Kidney (tissue), 14 donors: ENCODE measurements around the gene KLHL21. TPM values are rescaled to one million over a fixed set of nuclear protein-coding genes. Genes with fewer than 3 reads are reported as not detected.

ENCODE experiments used
- DNase-seq, 5 donors: peaks; one replicate each; pipeline ENCODE4 v3.0.0-alpha.2; 2013 to 2020
- FAIRE-seq: peaks from 2 replicates; lab custom pipeline; 2012; peaks lifted over from hg19 to GRCh38; lab: Jason Lieb, UNC
- H3K27ac ChIP-seq, 2 donors: one replicate each; pipeline ENCODE4 v1.7.0; 2013; ENCODE audit warnings: low read depth in 2 of 2, low read length in 2 of 2, inconsistent platforms in 1 of 2
- H3K27me3 ChIP-seq: one replicate; pipeline ENCODE4 v1.7.1; 2013; ENCODE audit warnings: low read length, inconsistent platforms; ENCODE audit not compliant: control insufficient read depth, insufficient read depth
- H3K36me3 ChIP-seq, 3 donors: one replicate each; pipeline versions ENCODE4 v1.7.0 to v1.7.1; 2013; ENCODE audit warnings: low read length in 3 of 3, control low read depth in 1 of 3, inconsistent platforms in 1 of 3; ENCODE audit not compliant: insufficient read depth in 3 of 3, control insufficient read depth in 2 of 3
- H3K4me1 ChIP-seq, 3 donors: one replicate each; pipeline versions ENCODE4 v1.7.0 to v1.7.1; 2013; ENCODE audit warnings: low read length in 3 of 3, inconsistent platforms in 1 of 3, low read depth in 1 of 3; ENCODE audit not compliant: control insufficient read depth in 2 of 3, insufficient read depth in 2 of 3
- H3K4me3 ChIP-seq, 3 donors: one replicate each; pipeline versions ENCODE4 v1.7.0 to v1.8.1; 2013; ENCODE audit warnings: low read length in 3 of 3, control low read depth in 1 of 3, inconsistent platforms in 1 of 3
- H3K9ac ChIP-seq, 3 donors: one replicate each; pipeline versions ENCODE4 v1.7.0 to v1.7.1; 2013; ENCODE audit warnings: low read length in 3 of 3, control low read depth in 1 of 3, inconsistent platforms in 1 of 3
- H3K9me3 ChIP-seq, 3 donors: one replicate each; pipeline versions ENCODE4 v1.7.0 to v1.7.1; 2013; ENCODE audit warnings: low read length in 3 of 3, control low read depth in 1 of 3, inconsistent platforms in 1 of 3; ENCODE audit not compliant: control insufficient read depth in 2 of 3, insufficient read depth in 1 of 3
- intact Hi-C: fragments of 100-400 bp; cut with DNase I; formaldehyde crosslinking; loops from one replicate; pipeline ENCODE4 v1.11.1; 2022
- polyA plus RNA-seq: library from polyadenylated mRNA; stranded (reverse); fragments of 350-450 nt; fragmentation: Illumina TruSeq; extraction: RNeasy Lipid Tissue Mini Kit (QIAGEN cat#74804); gene quantifications from one replicate; pipeline ENCODE4 v1.2.3, GENCODE V29; 2014; ENCODE audit warnings: low read depth, low replicate concordance; ENCODE audit not compliant: insufficient read depth
- total RNA-seq: library from RNA; stranded (reverse); fragmentation: NEBNext Ultra II Directional; extraction: Animal tissue kit (Norgen Biotek cat#: 25700); gene quantifications from one replicate; pipeline ENCODE4 v1.2.1, GENCODE V29; 2021
- TF ChIP-seq, protein P1 (sequence below): IDR thresholded peaks from 3 replicates; pipeline ENCODE4 v1.5.1; 2012; ENCODE audit warnings: mild to moderate bottlenecking, moderate library complexity, borderline replicate concordance; ENCODE audit not compliant: insufficient read depth; ENCODE audit errors: extremely low read depth
- donor health status: control.
- donor health status: control.
- donor health status: control.
- donor health status: control.
- donor health status: control.
- donor health status: DM: yes; HTN: yes; CAD: no.
- donor health status: Normal renal cell carcinoma (clear cell type).

KLHL21 gene
- total and polyA plus RNA-seq, 2 donors from 2014 or later, result 13.9 to 25.0 TPM

DNA sequence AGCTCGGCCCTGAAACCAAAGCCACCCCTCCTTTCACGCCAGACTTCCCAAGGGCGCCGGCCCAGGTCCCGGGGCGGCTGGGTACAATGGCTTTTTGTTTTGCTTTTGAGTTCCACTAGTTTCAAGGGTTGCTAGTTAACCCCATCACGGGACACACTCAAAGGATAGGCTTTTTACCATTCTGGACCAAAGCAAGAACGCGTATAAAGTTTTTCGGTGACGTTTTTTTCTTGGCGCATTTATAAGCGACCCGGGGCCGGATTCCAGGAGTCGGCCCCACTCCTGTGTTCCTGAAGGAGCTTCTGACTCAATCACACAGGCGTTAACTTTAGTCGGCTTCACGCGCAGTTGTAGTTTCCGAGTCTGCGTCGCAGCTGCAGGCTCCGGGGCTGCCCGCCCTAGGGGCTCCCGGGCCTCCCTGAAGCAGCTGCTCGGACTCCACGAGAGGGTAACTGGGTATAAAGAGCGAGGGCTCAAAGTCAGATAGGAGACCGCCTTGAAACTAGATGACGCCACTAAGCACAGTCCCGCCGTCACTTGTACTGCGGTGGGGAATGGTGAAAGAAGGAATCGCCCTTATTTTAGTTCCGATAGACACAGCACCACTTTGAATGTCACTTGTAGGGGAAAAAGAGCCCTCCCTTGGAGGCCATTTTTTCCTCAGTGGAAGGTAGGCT is 707 bp upstream of the KLHL21 start:
- intact Hi-C loops, result no loop called here
- peak; percentile 69 to 89 (median 86) for DNase-seq
- Histone ChIP-seq H3K36me3 (peaks cover 0 to 4% (median 0%) of the 10 kb centered on the region in 3 donors), H3K9ac (peak overlapping the region in 2 of 3 donors; percentile 82 to 87), H3K27ac (peak overlapping the region; percentile 99), H3K4me3 (peak overlapping the region; percentile 50 to 99 (median 74)), H3K4me1 (peaks cover 5 to 30% (median 17%) of the 10 kb centered on the region in 3 donors), H3K27me3 (no peaks in the 10 kb centered on the region), H3K9me3 (no peaks in the 10 kb centered on the region)
- TF ChIP-seq, protein P1, sequence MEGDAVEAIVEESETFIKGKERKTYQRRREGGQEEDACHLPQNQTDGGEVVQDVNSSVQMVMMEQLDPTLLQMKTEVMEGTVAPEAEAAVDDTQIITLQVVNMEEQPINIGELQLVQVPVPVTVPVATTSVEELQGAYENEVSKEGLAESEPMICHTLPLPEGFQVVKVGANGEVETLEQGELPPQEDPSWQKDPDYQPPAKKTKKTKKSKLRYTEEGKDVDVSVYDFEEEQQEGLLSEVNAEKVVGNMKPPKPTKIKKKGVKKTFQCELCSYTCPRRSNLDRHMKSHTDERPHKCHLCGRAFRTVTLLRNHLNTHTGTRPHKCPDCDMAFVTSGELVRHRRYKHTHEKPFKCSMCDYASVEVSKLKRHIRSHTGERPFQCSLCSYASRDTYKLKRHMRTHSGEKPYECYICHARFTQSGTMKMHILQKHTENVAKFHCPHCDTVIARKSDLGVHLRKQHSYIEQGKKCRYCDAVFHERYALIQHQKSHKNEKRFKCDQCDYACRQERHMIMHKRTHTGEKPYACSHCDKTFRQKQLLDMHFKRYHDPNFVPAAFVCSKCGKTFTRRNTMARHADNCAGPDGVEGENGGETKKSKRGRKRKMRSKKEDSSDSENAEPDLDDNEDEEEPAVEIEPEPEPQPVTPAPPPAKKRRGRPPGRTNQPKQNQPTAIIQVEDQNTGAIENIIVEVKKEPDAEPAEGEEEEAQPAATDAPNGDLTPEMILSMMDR, result no peak
- FAIRE-seq, result no peak

DNA sequence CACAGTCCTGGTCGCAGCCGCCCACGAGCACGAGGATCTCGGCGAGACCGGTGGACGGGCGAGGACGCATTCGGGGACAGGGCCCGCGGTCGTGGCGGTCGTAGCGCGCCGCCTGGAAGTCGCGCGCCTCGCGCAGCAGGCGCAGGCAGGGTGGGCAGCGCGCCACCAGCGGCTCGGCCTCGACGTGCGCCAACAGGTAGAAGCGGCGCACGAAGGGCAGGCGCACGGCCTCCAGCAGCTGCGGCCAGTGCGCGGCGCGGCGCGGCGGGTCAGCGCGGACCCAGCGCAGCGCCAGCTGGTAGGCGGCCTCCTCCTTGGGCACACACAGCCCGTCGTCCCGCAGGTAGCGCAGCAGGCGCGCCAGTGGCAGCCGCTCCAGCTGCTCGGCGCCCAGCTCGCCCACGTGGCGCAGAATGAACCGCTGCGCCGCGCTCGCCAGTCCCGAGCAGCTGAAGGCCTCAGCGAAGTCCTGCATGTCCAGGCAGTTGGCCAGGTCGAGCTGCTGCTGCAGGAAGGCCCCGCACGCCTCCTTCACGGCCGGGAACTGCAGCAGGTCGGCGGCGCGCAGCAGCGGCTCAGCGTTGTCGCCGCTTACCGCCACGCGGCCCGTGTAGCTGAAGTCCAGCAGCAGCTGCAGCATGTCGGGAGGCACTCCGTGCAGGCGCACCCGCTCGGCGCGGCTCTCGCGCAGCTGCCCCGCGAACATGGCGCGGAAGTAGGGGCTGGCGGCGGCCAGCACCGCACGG is 573 bp downstream of the KLHL21 start:
- H3K9me3 ChIP-seq, result no peaks in the 10 kb centered on the region
- TF ChIP-seq, protein P1, result no peak
- peak overlapping the region; percentile 60 to 99 (median 95) for H3K4me3 ChIP-seq
- FAIRE-seq (no peak), DNase-seq (peak; percentile 33 to 89 (median 60))
- peak overlapping the region; percentile 98 to 99 for H3K27ac ChIP-seq
- peak overlapping the region; percentile 24 to 95 (median 93) for H3K9ac ChIP-seq
- peaks cover 5 to 39% (median 22%) of the 10 kb centered on the region in 3 donors for H3K4me1 ChIP-seq
- intact Hi-C loops, result no loop called here
- peaks cover 0 to 14% (median 9%) of the 10 kb centered on the region in 3 donors for H3K36me3 ChIP-seq
- H3K27me3 ChIP-seq, result no peaks in the 10 kb centered on the region

DNA sequence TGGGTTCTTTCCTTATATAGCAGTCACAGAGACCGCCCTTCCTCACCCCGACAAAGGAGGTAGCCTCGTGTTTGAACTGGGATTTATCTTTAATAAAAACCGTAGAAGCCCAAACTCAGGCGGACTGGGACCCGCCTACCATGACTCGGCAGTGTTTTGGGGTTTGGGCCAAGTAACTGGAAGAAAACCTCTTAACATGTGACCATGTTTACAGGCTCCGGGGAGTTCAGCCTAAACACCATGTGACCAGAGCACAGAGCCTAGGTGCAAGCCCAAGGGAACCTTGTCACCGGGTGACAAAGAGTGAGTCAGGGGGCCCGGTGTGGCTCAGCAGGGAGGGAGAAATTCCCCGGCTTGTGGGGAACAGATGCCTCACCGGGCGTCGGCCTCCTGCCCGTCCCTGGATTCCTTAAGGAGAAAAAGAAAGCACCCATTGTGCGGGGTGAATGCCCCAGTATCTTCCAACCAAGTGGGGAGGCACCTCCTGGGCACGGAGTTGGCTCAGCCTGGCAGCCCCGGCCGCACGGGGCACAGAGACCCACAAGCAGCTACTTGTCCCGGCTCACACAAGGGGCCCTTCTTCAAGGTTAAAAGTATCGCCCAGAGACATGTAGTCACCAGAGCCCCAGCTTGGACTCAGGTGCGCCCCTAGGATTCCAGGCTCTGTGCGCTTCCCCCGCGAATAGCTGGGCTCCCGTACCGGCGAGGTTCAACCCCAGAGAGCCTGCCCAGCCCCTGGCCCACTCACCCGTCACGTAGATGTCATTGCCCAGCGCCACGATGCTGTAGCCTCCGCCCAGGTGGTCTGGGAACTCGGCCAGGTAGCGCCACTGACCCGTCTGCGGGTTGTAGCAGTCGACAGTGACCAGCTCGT is 1.4 kb downstream of the KLHL21 start:
- H3K9ac ChIP-seq, result peak overlapping the region; percentile 24 to 95 (median 93)
- DNase-seq, result peak; percentile 48 to 93 (median 80)
- H3K36me3 ChIP-seq, result peaks cover 0 to 22% (median 12%) of the 10 kb centered on the region in 3 donors
- peak overlapping the region; percentile 98 to 99 for H3K27ac ChIP-seq
- FAIRE-seq, result peak; percentile 64
- no peaks in the 10 kb centered on the region for H3K27me3 ChIP-seq
- peak overlapping the region; percentile 60 to 99 (median 95) for H3K4me3 ChIP-seq
- H3K9me3 ChIP-seq, result no peaks in the 10 kb centered on the region
- intact Hi-C loops, result no loop called here
- H3K4me1 ChIP-seq, result peaks cover 5 to 47% (median 31%) of the 10 kb centered on the region in 3 donors
- TF ChIP-seq, protein P1, result no peak
